Stomach smooth muscle (tissue), 2 donors: ENCODE results near the gene CDC25B.

Experiments
- H3K27ac ChIP-seq: one replicate; pipeline ENCODE4 v1.7.0; 2013; ENCODE audit warnings: mild to moderate bottlenecking, low read length, inconsistent platforms
- H3K27me3 ChIP-seq, 2 donors: one replicate each; pipeline ENCODE4 v1.7.0; 2013; ENCODE audit warnings: low read length in 2 of 2; ENCODE audit not compliant: insufficient read depth in 2 of 2, control insufficient read depth in 1 of 2
- H3K36me3 ChIP-seq, 2 donors: one replicate each; pipeline ENCODE4 v1.7.0; 2013; ENCODE audit warnings: low read length in 2 of 2; ENCODE audit not compliant: control insufficient read depth in 2 of 2, insufficient read depth in 2 of 2
- H3K4me1 ChIP-seq: one replicate; pipeline ENCODE4 v1.7.0; 2013; ENCODE audit warnings: low read length; ENCODE audit not compliant: control insufficient read depth, insufficient read depth
- H3K4me3 ChIP-seq, 2 donors: one replicate each; pipeline ENCODE4 v1.7.0; 2013; ENCODE audit warnings: low read length in 2 of 2
- H3K9ac ChIP-seq, 2 donors: one replicate each; pipeline ENCODE4 v1.7.0; 2013; ENCODE audit warnings: low read length in 2 of 2, mild to moderate bottlenecking in 1 of 2
- H3K9me3 ChIP-seq, 2 donors: one replicate each; pipeline ENCODE4 v1.7.0; 2013; ENCODE audit warnings: low read length in 2 of 2; ENCODE audit not compliant: control insufficient read depth in 2 of 2
- donor health status: healthy.
- donor health status: Pancreatic carcinoma.

Gene CDC25B

DNA sequence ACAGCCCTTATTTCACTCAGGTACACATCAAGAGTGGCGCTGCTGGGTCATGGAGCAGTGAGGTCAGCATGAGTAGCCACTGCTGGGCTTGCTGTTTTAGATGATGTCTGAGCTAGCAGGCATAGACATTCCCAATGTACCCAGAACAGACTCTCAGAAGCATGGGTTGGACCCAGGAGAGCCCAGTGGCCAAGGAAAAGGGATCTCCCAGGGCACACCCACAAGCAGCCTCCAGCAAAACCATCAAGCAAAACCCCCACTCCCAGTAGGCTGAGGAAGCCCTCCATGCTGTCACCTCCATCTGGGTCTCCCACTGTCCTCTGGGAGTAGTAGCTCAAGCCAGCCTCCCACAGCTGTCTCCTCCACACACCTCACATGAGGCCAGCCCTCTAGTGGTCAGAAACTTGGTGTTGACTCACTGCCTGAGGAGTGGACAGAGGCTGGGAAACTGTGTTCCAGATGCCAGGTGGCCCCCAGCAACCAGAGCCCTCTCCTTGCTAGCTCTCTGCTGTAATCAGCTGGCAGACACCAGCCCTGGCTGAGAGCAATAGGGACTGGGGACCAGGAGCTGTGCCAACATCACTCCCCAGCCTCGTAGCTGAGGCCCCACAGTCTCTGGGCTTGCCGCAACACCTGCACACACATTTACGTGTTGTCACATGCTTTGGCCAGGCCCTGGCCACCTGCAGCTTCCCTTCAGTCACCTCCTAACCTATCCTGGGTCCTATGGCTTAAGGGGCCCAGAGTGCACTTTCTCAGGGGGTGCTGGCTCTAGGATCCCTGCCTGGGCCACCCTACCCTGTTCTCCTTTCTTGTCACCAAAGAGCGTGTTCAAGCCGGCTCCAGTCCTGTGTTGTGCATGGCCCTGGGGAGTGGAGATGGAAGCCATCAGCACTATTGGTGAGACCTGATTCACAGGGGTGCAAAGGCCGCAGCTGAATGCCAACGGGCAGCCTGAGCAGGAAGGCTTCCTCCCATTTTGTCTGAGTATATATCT is 22.3 kb downstream of the CDC25B start:
- Histone ChIP-seq H3K27ac (peak overlapping the region; percentile 77), H3K27me3 (no peaks in the 10 kb centered on the region), H3K9me3 (no peaks in the 10 kb centered on the region), H3K4me3 (no peak overlapping the region), H3K9ac (peak overlapping the region; percentile 8 to 21), H3K36me3 (peaks cover 10 to 11% of the 10 kb centered on the region in 2 donors), H3K4me1 (peaks cover 31% of the 10 kb centered on the region)

- H3K9ac ChIP-seq = peak overlapping the region; percentile 96 to 98
- H3K9me3 ChIP-seq = no peaks in the 10 kb centered on the region
- peak overlapping the region; percentile 97 for H3K27ac ChIP-seq
- H3K36me3 ChIP-seq = peaks cover 20 to 22% of the 10 kb centered on the region in 2 donors
- peak overlapping the region; percentile 84 to 90 for H3K4me3 ChIP-seq
- H3K4me1 ChIP-seq = peaks cover 28% of the 10 kb centered on the region
- H3K27me3 ChIP-seq = no peaks in the 10 kb centered on the region
Measured at GRCh38 chr20:3819411-3820047, 23.4 kb downstream of the CDC25B start.

DNA sequence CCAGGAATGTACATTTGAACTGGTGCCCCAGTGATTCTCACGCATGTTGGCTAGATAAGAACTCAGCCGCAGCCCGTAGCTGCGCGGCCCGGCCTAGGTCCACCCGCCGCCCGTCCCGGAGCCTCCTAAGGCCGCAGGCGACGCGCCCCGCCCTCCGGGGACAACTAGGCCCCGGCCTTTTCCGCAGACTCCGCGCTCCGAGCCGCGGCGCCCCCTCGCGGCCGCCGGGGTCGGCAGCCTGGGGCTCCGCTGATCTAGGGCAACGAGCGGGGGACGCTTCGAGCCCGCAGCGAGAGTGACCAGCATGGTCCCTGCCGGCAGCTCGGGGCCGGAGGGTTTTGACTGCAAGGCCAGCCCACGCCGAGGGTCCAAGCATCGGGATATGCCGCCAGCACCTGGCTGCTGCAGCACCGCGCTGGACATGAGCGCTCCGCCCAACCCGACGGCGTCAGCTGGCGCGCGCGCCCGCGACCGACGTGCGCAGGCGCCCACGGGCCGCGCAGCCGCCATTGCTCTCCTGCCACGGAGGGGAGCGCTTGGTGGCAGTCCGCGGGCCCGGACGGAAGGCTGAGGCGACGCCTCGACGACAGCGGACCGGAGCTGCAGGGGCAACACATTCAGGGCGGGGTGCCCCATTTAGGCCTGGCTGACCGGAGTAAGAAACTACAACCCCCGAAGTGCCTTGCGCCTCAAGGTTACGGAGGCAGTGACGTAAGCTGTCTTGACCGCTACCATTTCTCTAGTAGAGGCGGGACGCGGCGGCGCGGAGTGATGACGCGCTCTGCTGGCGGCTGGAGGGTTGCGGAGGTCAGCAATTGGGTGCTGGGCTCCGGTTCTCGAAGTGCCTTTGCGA is 24.2 kb downstream of the CDC25B start, which contains the start of gene AP5S1:
Gene AP5S1 (plus strand): TSS at position 500 of the 853 bp plus-strand sequence. CDS start 1,571 bp downstream, outside the sequence.
- Histone ChIP-seq H3K27ac (peak within 1 kb of the TSS; percentile 97), H3K4me3 (peak within 1 kb of the TSS; percentile 84 to 90), H3K36me3 (peaks cover 24 to 26% of the 10 kb centered on the region in 2 donors), H3K9ac (peak within 1 kb of the TSS; percentile 96 to 98), H3K27me3 (no peaks in the 10 kb centered on the region), H3K9me3 (no peaks in the 10 kb centered on the region), H3K4me1 (peaks cover 28% of the 10 kb centered on the region)

DNA sequence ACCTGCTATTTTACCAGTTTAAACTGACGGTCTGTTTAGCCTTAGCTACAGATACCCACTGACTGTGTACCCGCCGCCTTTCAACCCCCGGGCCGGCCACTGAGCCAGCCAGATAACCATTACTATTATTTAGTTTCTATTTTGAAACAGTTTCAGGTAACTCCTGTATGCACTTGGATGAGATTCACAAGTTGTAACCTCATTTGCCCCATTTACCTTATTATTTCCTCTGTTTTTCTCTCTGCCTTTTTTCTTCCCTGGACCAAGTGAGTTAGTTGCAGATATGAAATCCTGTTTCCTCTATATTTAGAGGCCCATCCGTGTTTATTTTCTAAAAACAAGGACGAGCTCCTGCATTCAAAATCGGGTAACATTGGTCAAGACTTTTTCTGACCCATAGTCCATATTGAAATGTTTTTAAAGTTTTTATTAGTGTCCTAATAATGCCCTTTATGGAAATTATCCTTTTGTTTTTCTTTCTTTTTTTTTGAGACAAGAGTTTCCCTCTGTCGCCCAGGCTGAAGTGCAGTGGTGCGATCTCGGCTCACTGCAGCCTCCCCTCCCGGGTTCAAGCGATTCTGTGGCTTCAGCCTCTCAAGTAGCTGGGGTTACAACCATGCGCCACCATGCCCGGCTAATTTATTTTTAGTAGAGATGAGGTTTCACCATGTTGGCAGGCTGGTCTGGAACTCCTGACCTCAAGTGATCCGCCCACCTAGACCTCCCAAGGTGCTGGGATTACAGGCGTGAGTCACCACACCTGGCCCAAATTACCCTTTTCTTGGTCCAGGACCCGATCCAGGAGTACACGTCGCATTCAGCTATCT is 25.0 kb downstream of the CDC25B start:
- Histone ChIP-seq H3K4me3 (peak overlapping the region; percentile 84 to 90), H3K4me1 (peaks cover 28% of the 10 kb centered on the region), H3K27ac (peak overlapping the region; percentile 97), H3K9ac (peak overlapping the region; percentile 96 to 98), H3K9me3 (no peaks in the 10 kb centered on the region), H3K27me3 (no peaks in the 10 kb centered on the region), H3K36me3 (peaks cover 25 to 34% of the 10 kb centered on the region in 2 donors)

- Histone ChIP-seq H3K27ac (peak overlapping the region; percentile 97), H3K4me3 (no peak overlapping the region), H3K27me3 (no peaks in the 10 kb centered on the region), H3K4me1 (peaks cover 28% of the 10 kb centered on the region), H3K9me3 (no peaks in the 10 kb centered on the region), H3K36me3 (peaks cover 29 to 38% of the 10 kb centered on the region in 2 donors), H3K9ac (peak overlapping the region in 1 of 2 donors; percentile 13)
Measured at GRCh38 chr20:3821996-3822395, 25.9 kb downstream of the CDC25B start.

- H3K4me1 ChIP-seq = peaks cover 18% of the 10 kb centered on the region
- no peak overlapping the region for H3K4me3 ChIP-seq
- no peak overlapping the region for H3K9ac ChIP-seq
- no peaks in the 10 kb centered on the region for H3K9me3 ChIP-seq
- H3K27me3 ChIP-seq = no peaks in the 10 kb centered on the region
- no peak overlapping the region for H3K27ac ChIP-seq
- peaks cover 34 to 43% of the 10 kb centered on the region in 2 donors for H3K36me3 ChIP-seq
Measured at GRCh38 chr20:3823881-3824280, 27.8 kb downstream of the CDC25B start.

DNA sequence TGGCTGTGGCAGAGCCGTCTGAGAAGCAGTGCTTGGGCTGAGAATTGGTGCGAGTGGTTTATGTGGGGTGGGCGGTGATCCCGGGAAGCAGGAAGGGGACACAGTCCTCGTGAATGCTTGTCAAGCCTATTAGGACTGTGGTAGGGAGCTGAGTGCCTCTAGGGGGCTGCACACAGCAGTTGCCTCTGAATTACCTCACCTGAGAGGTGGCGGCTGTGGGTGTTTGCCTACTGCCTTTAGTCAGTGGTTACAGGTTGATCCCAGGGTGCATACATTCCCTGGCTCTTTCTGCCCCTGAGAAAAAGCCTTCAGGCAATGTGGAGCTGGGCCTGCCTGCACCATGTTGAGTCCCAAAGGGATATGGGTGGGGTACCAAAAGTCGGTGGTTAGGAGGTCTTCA is 29.4 kb downstream of the CDC25B start:
- Histone ChIP-seq H3K27me3 (no peaks in the 10 kb centered on the region), H3K9ac (no peak overlapping the region), H3K4me1 (peaks cover 11% of the 10 kb centered on the region), H3K9me3 (no peaks in the 10 kb centered on the region), H3K27ac (no peak overlapping the region), H3K4me3 (no peak overlapping the region), H3K36me3 (peaks cover 34 to 43% of the 10 kb centered on the region in 2 donors)

- no peak overlapping the region for H3K27ac ChIP-seq
- no peaks in the 10 kb centered on the region for H3K9me3 ChIP-seq
- H3K36me3 ChIP-seq = peaks cover 34 to 43% of the 10 kb centered on the region in 2 donors
- H3K4me1 ChIP-seq = peaks cover 5% of the 10 kb centered on the region
- H3K4me3 ChIP-seq = no peak overlapping the region
- no peak overlapping the region for H3K9ac ChIP-seq
- no peaks in the 10 kb centered on the region for H3K27me3 ChIP-seq
Measured at GRCh38 chr20:3826420-3826819, 30.3 kb downstream of the CDC25B start.

- Histone ChIP-seq H3K36me3 (peaks cover 22 to 28% of the 10 kb centered on the region in 2 donors), H3K27ac (no peak overlapping the region), H3K9me3 (no peaks in the 10 kb centered on the region)
Measured at GRCh38 chr20:3828798-3829197, 32.7 kb downstream of the CDC25B start.

More at GRCh38 chr20:3828798-3829197, 32.7 kb downstream of the CDC25B start:
- Histone ChIP-seq H3K27me3 (no peaks in the 10 kb centered on the region), H3K4me1 (no peaks in the 10 kb centered on the region), H3K4me3 (no peak overlapping the region), H3K9ac (no peak overlapping the region)
